Stimulated activated CD4-positive, alpha-beta T cell treated with anti-CD3 and anti-CD28 coated beads, Interleukin-2, amount 100 ng/mL, for 48 hours (primary cell): ENCODE data around the gene ITK.
A peak's percentile ranks its signal among the peaks of the same experiment; 100 is the strongest.

Experiments
- DNase-seq, 2 donors: peaks; one replicate each; pipeline ENCODE4 v3.0.0-alpha.2; 2020

The ITK gene

GRCh38 chr5:157180374-157181264 is at the start of gene ITK:
Gene ITK (plus strand): TSS chr5:157180840. CDS start chr5:157180978, 138 bp downstream.
- no peak for DNase-seq

GRCh38 chr5:157130925-157131324 is 49.7 kb upstream of the ITK start:
- no peak for DNase-seq

- DNase-seq: no peak
Observed at GRCh38 chr5:157132281-157132612, 48.4 kb upstream of the ITK start.

- DNase-seq: no peak
Observed at GRCh38 chr5:157137691-157138090, 42.9 kb upstream of the ITK start.

DNA sequence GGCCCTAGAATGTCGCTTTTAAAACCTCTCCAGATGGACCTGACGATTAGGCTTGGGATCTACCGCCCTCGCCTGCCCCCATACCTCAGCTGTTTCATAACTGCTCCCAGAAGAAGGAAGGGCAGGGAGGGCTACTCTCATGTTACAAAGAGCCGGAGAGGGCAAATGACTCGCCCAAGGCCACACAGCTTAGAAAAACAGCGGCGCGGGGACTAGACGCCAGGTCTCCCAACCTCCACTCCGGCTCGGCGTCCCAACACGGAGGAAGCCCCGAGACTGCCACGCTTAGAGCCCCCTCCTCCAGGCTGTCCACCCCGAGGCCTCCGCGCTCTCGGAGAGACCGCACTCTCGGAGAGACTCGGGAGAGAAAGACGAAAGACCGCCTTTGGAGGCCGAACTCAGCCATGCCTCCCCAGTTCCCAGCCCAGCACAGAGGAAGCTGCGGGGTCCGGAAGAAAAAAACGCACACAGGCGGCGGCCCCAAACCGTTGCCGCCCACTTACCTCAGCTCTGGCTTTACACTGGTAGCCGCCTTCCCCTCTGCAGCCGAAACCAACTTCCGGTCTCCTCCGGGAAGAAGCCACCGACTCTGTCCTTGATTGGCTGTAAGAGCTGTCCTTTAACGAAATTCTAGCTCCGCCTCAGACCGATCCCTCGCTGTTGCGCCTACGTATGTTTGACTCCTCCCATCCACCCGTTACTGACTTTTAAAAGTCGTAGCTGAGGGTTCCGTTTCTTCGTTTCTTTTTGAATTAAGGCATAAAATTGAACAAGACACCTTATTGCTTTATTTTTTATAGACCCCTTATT is 38.1 kb upstream of the ITK start, which contains the start of gene MED7:
MED7 (minus strand) TSS at position 549 of the 810 bp plus-strand sequence. CDS start 3,434 bp downstream, outside the sequence.
- peak; percentile 79 to 87 for DNase-seq

DNA sequence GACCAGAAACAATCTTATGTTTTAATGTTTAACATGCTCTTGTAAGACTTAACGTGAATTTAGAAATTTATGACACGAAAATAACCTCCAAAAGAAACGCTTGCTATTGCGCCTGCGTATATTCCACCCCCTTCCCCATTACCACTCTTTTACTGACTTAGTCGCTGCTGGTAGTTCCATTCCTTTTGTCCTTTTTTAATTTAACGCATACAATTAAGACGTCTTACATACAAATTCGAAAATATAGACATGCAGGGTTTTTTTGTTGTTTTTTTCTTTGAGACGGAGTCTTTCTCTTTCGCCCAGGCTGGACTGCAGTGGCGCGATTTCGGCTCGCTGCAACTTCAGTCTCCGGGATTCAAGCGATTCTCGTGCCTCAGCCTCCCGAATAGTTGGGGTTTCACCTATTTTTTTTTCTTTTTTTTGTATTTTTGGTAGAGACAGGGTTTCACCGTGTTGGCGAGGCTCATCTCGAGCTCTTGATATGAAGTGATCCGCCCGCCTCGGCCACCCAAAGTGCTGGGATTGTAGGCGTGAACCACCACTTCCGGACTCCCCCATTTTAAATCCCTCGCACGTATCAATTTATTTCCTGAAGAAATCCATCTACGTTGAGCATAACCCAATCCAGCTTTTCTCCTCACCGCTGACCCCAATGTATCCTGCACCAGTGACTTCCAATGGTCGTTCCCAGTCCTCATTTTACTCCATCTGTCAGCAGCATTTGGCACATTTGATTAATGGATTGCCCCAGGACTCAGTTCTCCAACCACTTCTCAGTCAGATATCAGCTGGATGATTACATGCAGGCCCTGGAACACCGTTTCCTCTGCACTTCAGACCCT is 37.3 kb upstream of the ITK start:
- peak in 1 of 2 donors; percentile 40 for DNase-seq

GRCh38 chr5:157148734-157149615 is 31.7 kb upstream of the ITK start:
- DNase-seq: peak; percentile 84 to 87

GRCh38 chr5:157150995-157151394 is 29.6 kb upstream of the ITK start:
- DNase-seq: no peak

DNA sequence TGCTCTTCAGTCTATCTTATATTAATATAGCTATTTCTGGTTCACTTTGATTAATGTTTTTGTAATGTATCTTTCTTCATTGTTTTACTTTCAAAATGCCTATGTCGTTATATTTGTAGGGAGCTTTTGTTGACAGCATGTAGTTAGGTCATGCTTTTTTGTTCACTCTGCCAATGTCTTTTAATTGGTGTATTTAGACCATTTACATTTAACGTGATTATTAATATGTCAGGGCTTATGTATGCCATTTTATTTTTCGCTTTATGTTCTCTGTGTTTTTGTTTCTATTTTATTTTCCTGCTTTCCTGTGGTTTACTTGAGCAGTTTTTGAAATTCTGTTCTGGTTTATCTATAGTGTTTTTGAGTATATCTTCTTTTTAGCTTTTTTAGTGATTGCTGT is 25.3 kb upstream of the ITK start:
- DNase-seq: no peak

- no peak for DNase-seq
Observed at GRCh38 chr5:157157293-157157891, 23.2 kb upstream of the ITK start.

- DNase-seq: no peak
Observed at GRCh38 chr5:157159209-157159751, 21.4 kb upstream of the ITK start.

GRCh38 chr5:157160001-157160400 is 20.6 kb upstream of the ITK start:
- DNase-seq: no peak

GRCh38 chr5:157161996-157162395 is 18.6 kb upstream of the ITK start:
- DNase-seq: no peak

- no peak for DNase-seq
Observed at GRCh38 chr5:157162919-157163510, 17.6 kb upstream of the ITK start.

DNA sequence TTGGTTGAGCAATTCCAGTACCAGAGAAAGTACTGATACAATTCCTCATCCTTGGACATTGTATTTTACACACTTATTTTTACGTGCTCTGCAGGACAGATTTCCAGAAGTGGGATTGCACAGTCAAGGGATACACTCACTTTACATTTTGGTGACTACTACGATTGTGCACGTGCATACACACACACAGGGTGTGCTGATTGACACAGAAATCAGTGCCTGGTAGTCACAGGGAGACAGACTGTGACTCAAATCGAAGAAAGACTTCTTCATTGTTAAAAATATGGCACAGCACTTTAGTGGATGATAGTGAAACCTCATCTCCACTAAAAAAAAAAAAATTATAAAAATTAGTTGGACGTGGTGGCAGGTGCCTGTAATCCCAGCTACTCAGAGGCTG is 16.1 kb upstream of the ITK start:
- DNase-seq: no peak

DNA sequence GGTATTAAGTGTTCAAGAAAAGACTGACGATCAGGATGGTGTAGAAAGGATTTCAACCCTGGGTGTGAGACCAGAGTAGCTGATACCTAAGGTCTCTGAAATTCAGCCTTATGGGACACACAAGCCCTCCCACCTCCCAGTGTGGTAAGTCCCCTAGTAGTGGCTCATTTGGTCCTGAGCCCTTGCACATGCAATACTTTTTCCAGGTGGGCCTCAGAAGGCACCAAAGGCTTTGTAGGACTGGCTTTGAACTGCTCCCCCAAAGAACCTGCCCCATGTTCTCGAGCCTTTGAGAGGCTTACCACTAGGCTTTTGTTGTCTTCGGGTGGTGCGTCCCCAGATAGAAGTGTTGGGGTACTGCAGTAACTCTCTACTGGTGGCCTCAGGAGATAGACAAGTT is 15.4 kb upstream of the ITK start:
- no peak for DNase-seq

DNA sequence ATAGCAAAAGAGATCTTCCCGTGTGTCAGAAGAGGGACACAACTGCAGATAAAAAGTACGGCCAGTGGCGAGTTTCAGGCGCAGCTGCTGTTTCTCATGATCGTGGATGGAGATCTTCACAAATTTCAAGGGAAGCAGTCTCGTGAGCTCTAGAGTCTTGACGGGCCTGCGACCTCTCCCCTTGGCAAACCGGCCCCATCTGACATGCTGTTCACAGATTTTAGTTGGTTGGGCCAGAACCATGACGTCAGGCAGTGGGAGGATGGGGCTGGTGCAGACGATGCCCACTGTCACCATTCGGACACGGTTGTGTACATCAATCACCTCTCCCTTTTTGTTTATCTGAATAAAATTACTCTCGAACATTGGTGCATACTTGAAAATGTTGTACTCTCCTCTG is 15.0 kb upstream of the ITK start:
- no peak for DNase-seq

- no peak for DNase-seq
Observed at GRCh38 chr5:157166214-157167213, 14.1 kb upstream of the ITK start, which contains the start of gene GARIN3. Gene GARIN3 (minus strand): TSS chr5:157166264. CDS start chr5:157166168, 96 bp downstream.

DNA sequence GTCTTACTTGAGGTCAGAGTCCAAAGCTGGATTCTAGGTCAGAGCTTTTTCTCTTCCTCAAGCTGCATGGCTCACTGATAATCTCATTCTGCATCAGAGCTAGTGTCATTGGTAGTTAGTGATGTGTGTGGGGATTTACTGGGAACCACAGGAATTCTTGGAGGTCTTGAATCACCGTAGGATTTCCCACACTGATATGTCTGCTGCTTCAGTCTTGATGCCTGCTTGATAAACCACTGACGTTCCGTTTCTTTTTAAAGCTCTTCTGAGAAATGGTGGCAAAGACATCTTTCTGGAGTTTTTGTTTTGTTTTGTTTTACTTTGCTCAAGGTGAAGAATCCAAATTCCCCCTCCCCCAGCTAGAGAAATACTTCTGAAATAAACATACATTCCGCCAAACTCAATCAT is 13.4 kb upstream of the ITK start:
- no peak for DNase-seq
